GM12892 (cell line): ENCODE data around the gene TMPRSS9.

Source experiments
- POLR2A ChIP-seq: IDR thresholded peaks from 2 replicates; pipeline ENCODE4 v1.6.1; 2011; ENCODE audit warnings: low read depth, low read length, control low read depth
- POLR2AphosphoS5 ChIP-seq: IDR thresholded peaks from 2 replicates; pipeline ENCODE4 v1.6.1; 2011; ENCODE audit warnings: low read depth, low read length, control low read depth

DNA sequence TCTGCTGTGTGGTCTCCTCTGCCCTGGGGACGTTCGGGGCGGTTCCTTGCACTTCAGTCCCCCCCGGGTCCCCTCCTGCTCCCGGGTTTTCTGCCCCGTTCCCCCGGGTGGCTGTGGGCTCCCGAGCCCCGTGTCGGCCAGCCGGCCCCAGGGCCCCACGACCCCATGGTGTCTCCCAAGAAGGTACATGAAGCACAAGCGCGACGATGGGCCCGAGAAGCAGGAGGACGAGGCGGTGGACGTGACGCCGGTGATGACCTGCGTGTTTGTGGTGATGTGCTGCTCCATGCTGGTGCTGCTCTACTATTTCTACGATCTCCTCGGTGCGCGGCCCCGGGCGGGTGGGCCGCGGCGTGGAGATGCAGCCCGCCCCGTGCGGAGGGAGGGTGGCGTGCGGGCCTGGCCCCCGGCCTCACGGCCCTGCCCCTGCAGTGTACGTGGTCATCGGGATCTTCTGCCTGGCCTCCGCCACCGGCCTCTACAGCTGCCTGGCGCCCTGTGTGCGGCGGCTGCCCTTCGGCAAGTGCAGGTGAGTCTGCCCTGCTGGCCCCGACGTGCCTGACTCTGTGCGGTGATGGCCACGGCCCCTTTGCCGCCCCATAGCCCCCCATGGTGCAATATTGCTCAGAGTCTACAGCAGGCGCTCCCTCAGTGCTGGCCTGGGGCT is 20.3 kb upstream of the TMPRSS9 start:
- no peak for TF ChIP-seq POLR2AphosphoS5
- TF ChIP-seq POLR2A, result no peak
